Bronchial epithelial cell (primary cell): Measurements from ENCODE around the gene CPOX. TPM values are rescaled to one million over a fixed set of nuclear protein-coding genes. Genes with fewer than 3 reads are reported as not detected.

Source experiments
- DNase-seq: peaks from one replicate; pipeline ENCODE4 v3.0.0-alpha.2; 2010; ENCODE audit warnings: low read depth
- FAIRE-seq: peaks from 2 replicates; lab custom pipeline; 2011; peaks lifted over from hg19 to GRCh38; lab: Jason Lieb, UNC
- H3K27me3 ChIP-seq: 2 replicates; pipeline ENCODE4 v1.5.1; 2011; ENCODE audit warnings: low read length; ENCODE audit not compliant: control insufficient read depth, insufficient read depth
- H3K36me3 ChIP-seq: 2 replicates; pipeline ENCODE4 v1.5.1; 2011; ENCODE audit warnings: low read length; ENCODE audit not compliant: control insufficient read depth, insufficient read depth
- H3K4me3 ChIP-seq: 2 replicates; pipeline ENCODE4 v1.5.1; 2011; ENCODE audit warnings: mild to moderate bottlenecking, low read depth, low read length, control low read depth
- total RNA-seq: library from RNA; depleted of rRNA; stranded (reverse); fragments of >200 nt; gene quantifications from 2 replicates; pipeline ENCODE4 v1.2.1, GENCODE V29; 2014
- TF ChIP-seq, protein P1 (sequence below): IDR thresholded peaks from 2 replicates; pipeline ENCODE4 v1.5.1; 2011; ENCODE audit warnings: mild to moderate bottlenecking, moderate library complexity, low read length, control low read depth, inconsistent platforms; ENCODE audit not compliant: insufficient read depth, severe bottlenecking

The CPOX gene
- total RNA-seq, 1 donor from 2014 or later = 36.1 TPM

- Histone ChIP-seq H3K27me3 (no peaks in the 10 kb centered on the region), H3K36me3 (no peaks in the 10 kb centered on the region), H3K4me3 (no peak overlapping the region)
- TF ChIP-seq, protein P1, sequence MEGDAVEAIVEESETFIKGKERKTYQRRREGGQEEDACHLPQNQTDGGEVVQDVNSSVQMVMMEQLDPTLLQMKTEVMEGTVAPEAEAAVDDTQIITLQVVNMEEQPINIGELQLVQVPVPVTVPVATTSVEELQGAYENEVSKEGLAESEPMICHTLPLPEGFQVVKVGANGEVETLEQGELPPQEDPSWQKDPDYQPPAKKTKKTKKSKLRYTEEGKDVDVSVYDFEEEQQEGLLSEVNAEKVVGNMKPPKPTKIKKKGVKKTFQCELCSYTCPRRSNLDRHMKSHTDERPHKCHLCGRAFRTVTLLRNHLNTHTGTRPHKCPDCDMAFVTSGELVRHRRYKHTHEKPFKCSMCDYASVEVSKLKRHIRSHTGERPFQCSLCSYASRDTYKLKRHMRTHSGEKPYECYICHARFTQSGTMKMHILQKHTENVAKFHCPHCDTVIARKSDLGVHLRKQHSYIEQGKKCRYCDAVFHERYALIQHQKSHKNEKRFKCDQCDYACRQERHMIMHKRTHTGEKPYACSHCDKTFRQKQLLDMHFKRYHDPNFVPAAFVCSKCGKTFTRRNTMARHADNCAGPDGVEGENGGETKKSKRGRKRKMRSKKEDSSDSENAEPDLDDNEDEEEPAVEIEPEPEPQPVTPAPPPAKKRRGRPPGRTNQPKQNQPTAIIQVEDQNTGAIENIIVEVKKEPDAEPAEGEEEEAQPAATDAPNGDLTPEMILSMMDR = no peak
- FAIRE-seq = no peak
- no peak for DNase-seq
These were observed 14.6 kb upstream of the CPOX start for GRCh38 chr3:98608029-98608428.

DNA sequence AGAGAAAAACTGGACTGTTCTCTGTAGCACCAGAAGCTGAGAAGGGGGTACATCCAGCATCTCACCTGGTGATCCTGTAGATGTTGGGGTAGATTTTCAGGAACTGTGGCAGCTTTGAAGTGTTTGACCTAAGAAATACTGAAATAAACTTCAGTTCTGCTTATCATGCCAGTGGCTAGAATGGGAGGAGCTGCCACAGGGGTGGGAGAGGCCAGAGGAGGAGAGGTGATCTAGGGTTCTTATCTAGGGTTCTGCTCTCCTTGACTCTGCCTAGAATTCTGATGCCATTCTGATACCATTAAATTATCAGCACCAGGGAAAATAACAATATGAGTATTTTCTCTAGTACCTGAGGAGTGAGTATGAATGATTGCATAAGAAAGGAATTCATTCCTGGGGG is 10.2 kb upstream of the CPOX start:
- H3K27me3 ChIP-seq = no peaks in the 10 kb centered on the region
- DNase-seq (no peak), FAIRE-seq (no peak)
- H3K36me3 ChIP-seq = no peaks in the 10 kb centered on the region
- TF ChIP-seq, protein P1 = no peak
- H3K4me3 ChIP-seq = no peak overlapping the region

- H3K27me3 ChIP-seq = no peaks in the 10 kb centered on the region
- H3K36me3 ChIP-seq = no peaks in the 10 kb centered on the region
- DNase-seq (peak; percentile 67), FAIRE-seq (no peak)
- TF ChIP-seq, protein P1 = peak; percentile 62
- H3K4me3 ChIP-seq = no peak overlapping the region
These were observed 8.8 kb upstream of the CPOX start for GRCh38 chr3:98602078-98602678.

DNA sequence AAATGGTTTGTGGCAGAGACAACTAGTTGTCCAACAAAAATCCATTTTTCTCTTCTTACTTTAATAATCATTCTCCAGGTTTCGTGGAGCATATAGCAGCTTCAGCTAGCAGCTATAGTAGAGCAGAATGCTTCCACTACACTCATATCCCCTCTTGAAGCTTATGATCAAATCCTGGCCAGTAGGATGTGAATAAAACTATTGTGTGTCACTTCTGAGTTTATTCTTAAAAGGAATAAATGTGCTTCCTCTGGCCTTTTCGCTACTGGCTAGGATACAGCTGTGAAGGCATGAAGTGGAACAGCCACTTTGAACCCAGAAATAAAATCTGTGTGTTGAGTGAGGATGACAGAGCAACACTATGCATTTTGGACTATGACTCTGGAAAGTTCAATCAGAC is 7.8 kb upstream of the CPOX start:
- FAIRE-seq (no peak), DNase-seq (no peak)
- H3K27me3 ChIP-seq = no peaks in the 10 kb centered on the region
- no peak overlapping the region for H3K4me3 ChIP-seq
- no peaks in the 10 kb centered on the region for H3K36me3 ChIP-seq
- TF ChIP-seq, protein P1 = no peak

DNA sequence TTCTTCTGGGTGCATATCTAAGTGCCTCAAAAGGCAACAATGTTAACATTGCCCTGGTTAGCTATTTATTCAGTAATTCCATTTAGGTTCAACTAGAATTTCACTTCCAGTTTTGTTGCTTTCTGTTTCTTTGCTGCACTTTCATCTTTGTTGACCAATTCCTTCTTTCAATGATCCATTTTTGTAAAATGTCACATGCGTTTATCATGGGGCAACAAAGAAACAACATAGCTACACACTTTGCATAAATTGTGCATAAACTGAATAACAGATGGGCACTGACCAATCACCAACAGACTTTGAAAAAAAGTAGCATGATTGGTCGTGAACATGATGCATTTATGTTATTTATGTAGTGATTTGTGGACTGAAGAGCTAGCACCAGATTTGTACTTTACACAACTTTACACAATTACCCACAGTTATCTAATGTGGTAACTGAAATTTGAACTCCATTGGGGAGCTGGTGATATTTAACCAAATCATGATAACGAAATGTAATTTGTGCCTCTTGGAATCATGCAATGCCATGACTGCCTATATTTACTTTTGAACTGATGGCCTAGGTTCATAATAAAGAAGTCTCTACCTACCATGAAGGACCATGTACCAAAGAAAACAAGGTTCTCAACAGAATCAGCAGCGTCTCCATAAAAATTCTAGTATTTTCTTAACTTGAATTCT is 7.1 kb upstream of the CPOX start:
- Histone ChIP-seq H3K4me3 (no peak overlapping the region), H3K27me3 (no peaks in the 10 kb centered on the region), H3K36me3 (no peaks in the 10 kb centered on the region)
- FAIRE-seq (no peak), DNase-seq (no peak)
- TF ChIP-seq, protein P1 = no peak
